Suprapubic skin (tissue), 4 donors: Measurements from ENCODE around the gene TAF10. TPM values are rescaled to one million over a fixed set of nuclear protein-coding genes. Genes with fewer than 3 reads are reported as not detected.

ENCODE experiments used
- DNase-seq, 2 donors: peaks; one replicate each; pipeline ENCODE4 v3.0.0-alpha.2; 2019; ENCODE audit warnings: low spot score in 2 of 2
- H3K27ac ChIP-seq: fragments of 200-600 bp; sonication (generic); one replicate; pipeline ENCODE4 v1.5.1; 2019
- H3K27me3 ChIP-seq: fragments of 200-600 bp; sonication (generic); one replicate; pipeline ENCODE4 v1.5.1; 2019
- H3K36me3 ChIP-seq: fragments of 200-600 bp; sonication (generic); one replicate; pipeline ENCODE4 v1.5.1; 2019
- H3K4me1 ChIP-seq: fragments of 200-600 bp; sonication (generic); one replicate; pipeline ENCODE4 v1.5.1; 2019
- H3K4me3 ChIP-seq: fragments of 200-600 bp; sonication (generic); one replicate; pipeline ENCODE4 v1.5.1; 2019; ENCODE audit warnings: mild to moderate bottlenecking
- H3K9me3 ChIP-seq: fragments of 200-600 bp; sonication (generic); one replicate; pipeline ENCODE4 v1.5.1; 2019
- CTCF ChIP-seq, 2 donors: fragments of 200-600 bp in 1 of 2; fragments of 450-650 bp in 1 of 2; sonication (generic) in 1 of 2; IDR thresholded peaks; one replicate each; pipeline ENCODE4 v1.5.1; 2016 to 2019; ENCODE audit warnings: antibody characterized with exemption in 2 of 2, mild to moderate bottlenecking in 1 of 2, moderate library complexity in 1 of 2
- EP300 ChIP-seq: sonication (generic); formaldehyde crosslinking; IDR thresholded peaks from one replicate; pipeline ENCODE4 v1.6.1; 2017; ENCODE audit warnings: antibody characterized with exemption
- POLR2A ChIP-seq, 2 donors: fragments of 450-650 bp; IDR thresholded peaks; one replicate each; pipeline ENCODE4 v1.6.1; 2017; ENCODE audit warnings: antibody characterized with exemption in 2 of 2, mild to moderate bottlenecking in 2 of 2, moderate library complexity in 2 of 2
- POLR2AphosphoS5 ChIP-seq, 3 donors: sonication (generic); formaldehyde crosslinking; IDR thresholded peaks; one replicate each; pipeline ENCODE4 v1.6.1; 2017; ENCODE audit warnings: antibody characterized with exemption in 3 of 3
- WGBS: methylation state at CpG from one replicate; pipeline ENCODE4 v1.1.5; 2018; 5-methylcytosine and 5-hydroxymethylcytosine counted together
- total RNA-seq, 4 donors: library from RNA; depleted of rRNA; stranded (reverse); fragments of >200 nt; gene quantifications; one replicate each; pipeline ENCODE4 v1.1.0, GENCODE V29; 2016

TAF10 gene
- total RNA-seq, 4 donors from 2014 or later: 24.1 to 54.5 (median 40.1) TPM

- Histone ChIP-seq H3K4me1 (peaks cover 51% of the 10 kb centered on the region), H3K36me3 (peaks cover 22% of the 10 kb centered on the region), H3K27me3 (no peaks in the 10 kb centered on the region), H3K4me3 (no peak overlapping the region), H3K27ac (no peak overlapping the region), H3K9me3 (no peaks in the 10 kb centered on the region)
- no peak for DNase-seq
- TF ChIP-seq POLR2A (IDR thresholded peaks at IDR 0.05) (no peak), EP300 (no peak), POLR2AphosphoS5 (IDR thresholded peaks at IDR 0.05) (no peak), CTCF (IDR thresholded peaks at IDR 0.05) (no peak)
- WGBS: 100% methylated on average over 5 of the region's 5 CpGs
Measured at GRCh38 chr11:6615046-6615445, 3.0 kb upstream of the TAF10 start.

DNA sequence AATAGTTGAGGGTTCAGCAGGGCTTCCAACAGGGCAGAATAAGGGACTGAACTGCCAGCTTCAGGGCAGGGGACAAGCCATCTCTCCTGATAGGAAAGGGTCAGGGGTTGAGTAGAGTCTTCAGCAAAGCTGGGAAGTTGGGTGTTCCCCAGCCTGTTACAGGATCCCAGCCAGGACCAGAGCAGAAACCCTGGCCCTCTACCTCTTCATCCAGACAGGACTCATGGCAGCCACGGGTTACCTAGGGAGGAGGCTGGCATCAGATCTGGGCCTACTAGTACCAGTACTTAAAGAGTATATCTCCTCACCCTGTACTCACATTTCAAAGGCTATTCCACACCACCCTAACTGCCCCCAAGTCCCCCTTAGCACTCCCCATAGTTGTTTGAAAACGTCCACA lies 2.4 kb upstream of the TAF10 start:
- no peak for DNase-seq
- Histone ChIP-seq H3K9me3 (no peaks in the 10 kb centered on the region), H3K4me1 (peaks cover 47% of the 10 kb centered on the region), H3K27me3 (no peaks in the 10 kb centered on the region), H3K4me3 (no peak overlapping the region), H3K27ac (no peak overlapping the region), H3K36me3 (peaks cover 28% of the 10 kb centered on the region)
- TF ChIP-seq POLR2AphosphoS5 (IDR thresholded peaks at IDR 0.05): no peak
- TF ChIP-seq CTCF (IDR thresholded peaks at IDR 0.05): no peak
- TF ChIP-seq EP300: no peak
- TF ChIP-seq POLR2A (IDR thresholded peaks at IDR 0.05): no peak
- WGBS: 100% methylated on average over 2 of the region's 2 CpGs

DNA sequence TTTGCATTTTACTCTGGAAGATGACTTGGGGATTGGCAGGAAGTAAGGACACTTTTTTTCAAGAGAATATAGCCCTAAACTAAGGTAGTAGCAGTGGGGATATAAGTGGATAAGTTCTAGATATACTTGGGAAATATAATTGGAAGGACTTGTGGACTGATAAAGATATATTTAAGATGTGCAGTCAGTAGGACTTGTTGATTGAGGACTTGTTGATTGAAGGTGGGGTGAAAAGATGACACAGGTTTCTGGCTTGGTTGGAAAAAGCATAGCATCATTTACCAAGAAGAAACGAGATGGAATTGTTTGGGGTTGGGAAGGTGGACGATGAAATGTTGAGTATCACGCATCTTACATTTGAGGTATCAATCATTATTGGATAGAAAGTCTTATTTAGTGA lies 1.5 kb upstream of the TAF10 start:
- peaks cover 37% of the 10 kb centered on the region for H3K36me3 ChIP-seq
- peaks cover 41% of the 10 kb centered on the region for H3K4me1 ChIP-seq
- peak overlapping the region; percentile 97 for H3K27ac ChIP-seq
- TF ChIP-seq POLR2AphosphoS5 (IDR thresholded peaks at IDR 0.05) (no peak), POLR2A (IDR thresholded peaks at IDR 0.05) (no peak), CTCF (IDR thresholded peaks at IDR 0.05) (no peak), EP300 (no peak)
- no peak overlapping the region for H3K4me3 ChIP-seq
- no peaks in the 10 kb centered on the region for H3K9me3 ChIP-seq
- 86% methylated on average over 3 of the region's 3 CpGs for WGBS
- H3K27me3 ChIP-seq: no peaks in the 10 kb centered on the region
- DNase-seq: no peak

DNA sequence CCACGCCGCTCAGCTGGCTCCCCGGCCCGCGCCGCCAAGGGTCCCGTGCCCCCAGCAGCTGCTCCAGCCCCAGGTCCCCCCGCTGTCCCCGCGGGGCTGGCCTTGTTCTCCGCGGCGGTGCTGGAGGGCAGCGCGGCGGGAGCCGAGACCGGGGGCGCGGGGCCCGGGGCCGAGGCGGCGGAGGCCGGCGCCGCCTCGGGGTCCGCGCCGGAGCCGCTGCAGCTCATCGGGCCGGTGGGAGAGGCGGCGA lies 128 bp downstream of the TAF10 start:
- DNase-seq: no peak
- Histone ChIP-seq H3K9me3 (no peaks in the 10 kb centered on the region), H3K27me3 (no peaks in the 10 kb centered on the region), H3K4me3 (peak overlapping the region; percentile 72), H3K27ac (peak overlapping the region; percentile 97), H3K36me3 (peaks cover 44% of the 10 kb centered on the region), H3K4me1 (peaks cover 41% of the 10 kb centered on the region)
- TF ChIP-seq POLR2A (IDR thresholded peaks at IDR 0.05): no peak
- TF ChIP-seq EP300: no peak
- TF ChIP-seq POLR2AphosphoS5 (IDR thresholded peaks at IDR 0.05): no peak
- no peak for TF ChIP-seq CTCF (IDR thresholded peaks at IDR 0.05)
- 0% methylated on average over 1 of the region's 36 CpGs for WGBS

DNA sequence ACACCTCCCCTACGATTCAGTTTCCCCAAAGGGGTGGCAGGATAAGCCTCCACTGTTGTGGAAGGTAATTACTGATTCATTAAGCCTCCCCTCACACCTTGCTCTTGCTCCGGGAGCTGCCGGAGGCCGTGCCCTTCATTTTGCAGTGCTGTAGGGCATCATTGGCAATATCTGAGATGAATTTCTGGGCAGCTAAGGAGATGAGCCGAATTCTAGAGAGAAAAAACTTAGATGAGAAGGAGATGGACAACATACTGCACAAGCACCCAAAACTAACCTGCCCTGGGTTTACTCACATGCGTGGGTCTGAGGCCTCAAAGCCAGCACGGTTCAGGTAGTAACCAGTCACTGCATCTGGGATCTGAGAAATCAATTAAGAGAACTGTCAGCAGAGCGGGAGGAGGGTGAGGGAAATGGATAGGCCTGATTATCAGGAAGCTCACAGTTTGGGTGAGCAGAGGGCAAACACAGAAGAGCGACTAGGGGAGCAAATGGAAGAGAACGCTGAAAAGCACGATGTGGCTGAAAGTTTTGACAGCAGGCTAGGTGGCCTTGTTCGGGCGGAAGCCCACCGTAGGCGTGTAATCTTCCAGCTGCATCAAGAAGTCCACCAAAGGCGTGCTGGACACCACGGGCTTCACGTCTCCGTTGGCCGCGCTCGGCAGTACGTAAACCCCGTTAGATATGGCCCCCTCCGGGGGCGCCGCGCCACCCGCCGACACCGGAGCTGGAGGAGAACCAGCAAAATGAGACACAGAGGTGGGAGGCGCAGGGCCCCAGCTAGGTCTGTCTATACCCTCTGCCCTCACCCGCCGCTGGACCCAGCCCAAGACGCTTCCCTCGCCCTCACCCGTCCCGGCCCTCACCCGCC lies 689 bp downstream of the TAF10 start:
- Histone ChIP-seq H3K4me3 (peak overlapping the region; percentile 72), H3K36me3 (peaks cover 41% of the 10 kb centered on the region), H3K27ac (peak overlapping the region; percentile 97), H3K9me3 (no peaks in the 10 kb centered on the region), H3K27me3 (no peaks in the 10 kb centered on the region), H3K4me1 (peaks cover 46% of the 10 kb centered on the region)
- peak in 1 of 2 donors; percentile 82 for DNase-seq
- 14% methylated on average over 31 of the region's 39 CpGs for WGBS
- TF ChIP-seq POLR2A (IDR thresholded peaks at IDR 0.05) (no peak), CTCF (IDR thresholded peaks at IDR 0.05) (no peak), EP300 (no peak), POLR2AphosphoS5 (IDR thresholded peaks at IDR 0.05) (no peak)
